A549 treated with AZD2906 at 1 μM for 4 hours (cell line): Measurements from ENCODE around the gene NDUFA9. TPM values are rescaled to one million over a fixed set of nuclear protein-coding genes. Genes with fewer than 3 reads are reported as not detected.

Experiments used
- total RNA-seq: library from RNA; stranded (reverse); fragments of 200-300 nt; extraction: Qiagen RNA extraction; gene quantifications from 5 replicates; pipeline ENCODE4 v1.2.3, GENCODE V29; 2022

Gene NDUFA9
- total RNA-seq: 101 to 121 TPM (median 110 TPM) in 5 replicates

DNA sequence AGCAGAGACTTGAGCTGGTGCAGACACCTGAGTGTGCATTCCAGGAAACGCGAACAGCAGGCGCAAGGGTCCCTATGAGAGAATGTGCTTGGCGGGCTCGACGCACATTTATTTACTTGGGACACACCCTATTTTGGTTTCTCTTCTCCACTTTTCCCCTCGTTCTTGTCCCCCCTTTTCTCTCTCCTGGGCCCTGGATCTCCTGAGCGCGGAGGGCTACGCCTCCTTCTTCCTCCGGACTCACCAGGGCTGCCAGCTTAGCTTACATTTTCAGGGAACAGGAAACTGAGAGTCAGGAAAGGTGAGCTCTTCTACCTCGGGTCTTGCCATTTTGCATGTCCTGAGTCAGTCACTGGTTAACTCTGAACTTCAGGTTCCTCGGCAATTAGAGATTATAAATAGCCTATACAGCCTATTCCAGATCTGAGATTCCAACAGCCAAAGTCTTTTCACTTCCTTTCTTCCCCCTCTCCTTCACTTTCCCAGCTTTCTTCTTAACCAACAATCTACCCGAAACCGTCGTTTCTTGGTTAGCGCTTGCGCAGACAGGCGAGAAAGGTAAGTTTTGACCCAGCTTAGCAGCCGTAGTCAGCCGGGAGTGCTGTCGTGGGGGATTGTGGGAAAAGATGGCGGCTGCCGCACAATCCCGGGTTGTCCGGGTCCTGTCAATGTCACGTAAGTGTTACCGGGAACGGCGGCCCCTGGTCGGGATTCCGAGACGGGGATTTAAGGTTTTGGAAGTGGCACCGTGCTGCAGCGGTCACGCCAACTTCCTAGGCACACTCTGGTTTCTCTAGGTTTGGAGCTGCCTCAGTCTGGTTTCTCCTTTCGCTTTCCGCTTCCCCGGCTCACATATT, at the start of gene NDUFA9, which contains the start of gene AKAP3:
NDUFA9 (plus strand) TSS at position 614 of the 857 bp plus-strand sequence; CDS start at position 627, 13 bp downstream.
AKAP3 (minus strand) TSS at position 551 of the 857 bp plus-strand sequence. CDS start 10,855 bp downstream, outside the sequence.

Other genes with a start within 250 kb of the NDUFA9 start
- not detected in 5 replicates for gene FGF6, start 203.3 kb upstream of the NDUFA9 start, total RNA-seq
- 14.5 to 28.5 TPM (median 16.8 TPM) in 5 replicates for gene RAD51AP1, start 110.2 kb upstream of the NDUFA9 start, total RNA-seq
- gene DYRK4, start 86.9 kb upstream of the NDUFA9 start, total RNA-seq: 43.4 to 49.2 TPM (median 46.4 TPM) in 5 replicates
- 0.06 to 0.19 TPM (median 0.11 TPM) in 5 replicates for gene AKAP3, start 63 bp upstream of the NDUFA9 start, total RNA-seq
- gene GALNT8, start 71.3 kb downstream of the NDUFA9 start, total RNA-seq: not detected in 5 replicates